ENCODE data around the gene TTC19.

The TTC19 gene

GRCh38 chr17:15952916-15953790 lies 46.5 kb upstream of the TTC19 start:
- no peaks in the 10 kb centered on the region for H3K27me3 ChIP-seq (ENCODE audit: control insufficient read depth in 3 of 3, insufficient read depth in 3 of 3, low read depth in 1 of 3, low read length in 3 of 3)
- WGBS, 2 donors (ENCODE audit: extremely low coverage in 2 of 2, insufficient read length in 2 of 2, insufficient replicate concordance in 1 of 2): no CpG with 5 or more reads among the region's 22 CpGs
- no peak overlapping the region for H4K91ac ChIP-seq (ENCODE audit: low read depth, low read length, poor library complexity)
- no peak overlapping the region for H2BK120ac ChIP-seq (ENCODE audit: low read depth, low read length)
- H2BK12ac ChIP-seq (ENCODE audit: low read length): peak overlapping the region; percentile 35
- H3K27ac ChIP-seq (replicated peaks; ENCODE audit: low read length): no peak overlapping the region
- no peak overlapping the region for H3K23ac ChIP-seq (ENCODE audit: low read depth, low read length, poor library complexity)
- H3K18ac ChIP-seq (ENCODE audit: low read length): peak overlapping the region; percentile 81
- H3K14ac ChIP-seq (ENCODE audit: low read length): no peak overlapping the region
- H3K9me3 ChIP-seq (replicated peaks in 1 of 2; ENCODE audit: control insufficient read depth in 2 of 2, insufficient read depth in 1 of 2, low read depth in 1 of 2, low read length in 2 of 2): no peaks in the 10 kb centered on the region
- H3K79me1 ChIP-seq (ENCODE audit: low read depth, low read length): no peaks in the 10 kb centered on the region
- H4K8ac ChIP-seq (ENCODE audit: low read depth, low read length): no peak overlapping the region
- no peak overlapping the region for H3K4me2 ChIP-seq (ENCODE audit: insufficient read depth, low read length, poor library complexity, severe bottlenecking)
- no peak overlapping the region for H2BK5ac ChIP-seq (ENCODE audit: low read length)
- peaks cover 0 to 5% of the 10 kb centered on the region in 2 donors for H3K4me1 ChIP-seq (ENCODE audit: control insufficient read depth in 2 of 2, insufficient read depth in 1 of 2, low read depth in 1 of 2, low read length in 2 of 2)
- H2AFZ ChIP-seq (ENCODE audit: low read length): no peak overlapping the region
- DNase-seq (ENCODE audit: low spot score): no peak
- H3K4ac ChIP-seq (ENCODE audit: low read length): no peak overlapping the region
- H3K4me3 ChIP-seq (ENCODE audit: low read length in 2 of 2): no peak overlapping the region
- peak overlapping the region; percentile 63 for H2BK15ac ChIP-seq (ENCODE audit: low read length)
- no peaks in the 10 kb centered on the region for H3K36me3 ChIP-seq (replicated peaks in 1 of 2; ENCODE audit: control insufficient read depth in 2 of 2, insufficient read depth in 2 of 2, low read length in 2 of 2)
- peak overlapping the region; percentile 82 for H2AK5ac ChIP-seq (ENCODE audit: low read depth, low read length)
- no peak overlapping the region for H3K9ac ChIP-seq (ENCODE audit: low read depth, low read length, poor library complexity)

- WGBS, 2 donors (ENCODE audit: extremely low coverage in 2 of 2, insufficient read length in 2 of 2, insufficient replicate concordance in 1 of 2): no CpG with 5 or more reads among the region's 5 CpGs
- H3K36me3 ChIP-seq (replicated peaks in 1 of 2; ENCODE audit: control insufficient read depth in 2 of 2, insufficient read depth in 2 of 2, low read length in 2 of 2): no peaks in the 10 kb centered on the region
- no peak overlapping the region for H2BK120ac ChIP-seq (ENCODE audit: low read depth, low read length)
- no peak for DNase-seq (ENCODE audit: low spot score)
- H2BK12ac ChIP-seq (ENCODE audit: low read length): no peak overlapping the region
- H3K79me1 ChIP-seq (ENCODE audit: low read depth, low read length): no peaks in the 10 kb centered on the region
- H3K9ac ChIP-seq (ENCODE audit: low read depth, low read length, poor library complexity): no peak overlapping the region
- H3K14ac ChIP-seq (ENCODE audit: low read length): no peak overlapping the region
- no peak overlapping the region for H4K91ac ChIP-seq (ENCODE audit: low read depth, low read length, poor library complexity)
- H3K18ac ChIP-seq (ENCODE audit: low read length): no peak overlapping the region
- H3K23ac ChIP-seq (ENCODE audit: low read depth, low read length, poor library complexity): no peak overlapping the region
- H3K27me3 ChIP-seq (ENCODE audit: control insufficient read depth in 3 of 3, insufficient read depth in 3 of 3, low read depth in 1 of 3, low read length in 3 of 3): no peaks in the 10 kb centered on the region
- no peak overlapping the region for H2BK15ac ChIP-seq (ENCODE audit: low read length)
- H3K4me2 ChIP-seq (ENCODE audit: insufficient read depth, low read length, poor library complexity, severe bottlenecking): no peak overlapping the region
- H3K4ac ChIP-seq (ENCODE audit: low read length): no peak overlapping the region
- no peak overlapping the region for H2BK5ac ChIP-seq (ENCODE audit: low read length)
- H3K4me3 ChIP-seq (ENCODE audit: low read length in 2 of 2): no peak overlapping the region
- no peaks in the 10 kb centered on the region for H3K9me3 ChIP-seq (replicated peaks in 1 of 2; ENCODE audit: control insufficient read depth in 2 of 2, insufficient read depth in 1 of 2, low read depth in 1 of 2, low read length in 2 of 2)
- H3K4me1 ChIP-seq (ENCODE audit: control insufficient read depth in 2 of 2, insufficient read depth in 1 of 2, low read depth in 1 of 2, low read length in 2 of 2): peaks cover 0 to 5% of the 10 kb centered on the region in 2 donors
- H4K8ac ChIP-seq (ENCODE audit: low read depth, low read length): no peak overlapping the region
- H2AK5ac ChIP-seq (ENCODE audit: low read depth, low read length): no peak overlapping the region
- no peak overlapping the region for H2AFZ ChIP-seq (ENCODE audit: low read length)
- H3K27ac ChIP-seq (replicated peaks; ENCODE audit: low read length): no peak overlapping the region
These were observed 45.4 kb upstream of the TTC19 start for GRCh38 chr17:15954222-15954621.

GRCh38 chr17:15955793-15956541 lies 43.7 kb upstream of the TTC19 start:
- Histone ChIP-seq H3K36me3 (replicated peaks in 1 of 2; ENCODE audit: control insufficient read depth in 2 of 2, insufficient read depth in 2 of 2, low read length in 2 of 2) (no peaks in the 10 kb centered on the region), H2AFZ (ENCODE audit: low read length) (no peak overlapping the region), H3K4ac (ENCODE audit: low read length) (no peak overlapping the region), H3K4me3 (ENCODE audit: low read length in 2 of 2) (no peak overlapping the region), H3K23ac (ENCODE audit: low read depth, low read length, poor library complexity) (no peak overlapping the region), H4K8ac (ENCODE audit: low read depth, low read length) (no peak overlapping the region), H3K79me1 (ENCODE audit: low read depth, low read length) (no peaks in the 10 kb centered on the region), H3K9me3 (replicated peaks in 1 of 2; ENCODE audit: control insufficient read depth in 2 of 2, insufficient read depth in 1 of 2, low read depth in 1 of 2, low read length in 2 of 2) (no peaks in the 10 kb centered on the region), H2BK15ac (ENCODE audit: low read length) (no peak overlapping the region), H3K18ac (ENCODE audit: low read length) (no peak overlapping the region), H3K4me1 (ENCODE audit: control insufficient read depth in 2 of 2, insufficient read depth in 1 of 2, low read depth in 1 of 2, low read length in 2 of 2) (peaks cover 0 to 5% of the 10 kb centered on the region in 2 donors), H3K14ac (ENCODE audit: low read length) (no peak overlapping the region), H2BK120ac (ENCODE audit: low read depth, low read length) (no peak overlapping the region), H3K9ac (ENCODE audit: low read depth, low read length, poor library complexity) (no peak overlapping the region), H2AK5ac (ENCODE audit: low read depth, low read length) (no peak overlapping the region), H3K4me2 (ENCODE audit: insufficient read depth, low read length, poor library complexity, severe bottlenecking) (no peak overlapping the region), H2BK5ac (ENCODE audit: low read length) (no peak overlapping the region), H3K27ac (replicated peaks; ENCODE audit: low read length) (no peak overlapping the region), H3K27me3 (ENCODE audit: control insufficient read depth in 3 of 3, insufficient read depth in 3 of 3, low read depth in 1 of 3, low read length in 3 of 3) (no peaks in the 10 kb centered on the region), H2BK12ac (ENCODE audit: low read length) (no peak overlapping the region), H4K91ac (ENCODE audit: low read depth, low read length, poor library complexity) (no peak overlapping the region)
- no peak for DNase-seq (ENCODE audit: low spot score)
- no CpG with 5 or more reads among the region's 14 CpGs for WGBS, 2 donors (ENCODE audit: extremely low coverage in 2 of 2, insufficient read length in 2 of 2, insufficient replicate concordance in 1 of 2)

- Histone ChIP-seq H3K4me3 (ENCODE audit: low read length in 2 of 2) (no peak overlapping the region), H3K9ac (ENCODE audit: low read depth, low read length, poor library complexity) (no peak overlapping the region), H3K4me2 (ENCODE audit: insufficient read depth, low read length, poor library complexity, severe bottlenecking) (no peak overlapping the region), H3K79me1 (ENCODE audit: low read depth, low read length) (no peaks in the 10 kb centered on the region), H3K9me3 (replicated peaks in 1 of 2; ENCODE audit: control insufficient read depth in 2 of 2, insufficient read depth in 1 of 2, low read depth in 1 of 2, low read length in 2 of 2) (no peaks in the 10 kb centered on the region), H4K91ac (ENCODE audit: low read depth, low read length, poor library complexity) (no peak overlapping the region), H4K8ac (ENCODE audit: low read depth, low read length) (no peak overlapping the region), H3K36me3 (replicated peaks in 1 of 2; ENCODE audit: control insufficient read depth in 2 of 2, insufficient read depth in 2 of 2, low read length in 2 of 2) (no peaks in the 10 kb centered on the region), H3K4ac (ENCODE audit: low read length) (no peak overlapping the region), H3K18ac (ENCODE audit: low read length) (peak overlapping the region; percentile 86), H2BK120ac (ENCODE audit: low read depth, low read length) (no peak overlapping the region), H2BK12ac (ENCODE audit: low read length) (no peak overlapping the region), H3K4me1 (ENCODE audit: control insufficient read depth in 2 of 2, insufficient read depth in 1 of 2, low read depth in 1 of 2, low read length in 2 of 2) (peaks cover 0 to 4% of the 10 kb centered on the region in 2 donors), H3K23ac (ENCODE audit: low read depth, low read length, poor library complexity) (no peak overlapping the region), H3K27me3 (ENCODE audit: control insufficient read depth in 3 of 3, insufficient read depth in 3 of 3, low read depth in 1 of 3, low read length in 3 of 3) (no peaks in the 10 kb centered on the region), H3K14ac (ENCODE audit: low read length) (peak overlapping the region; percentile 38), H3K27ac (replicated peaks; ENCODE audit: low read length) (no peak overlapping the region), H2BK5ac (ENCODE audit: low read length) (no peak overlapping the region), H2AFZ (ENCODE audit: low read length) (no peak overlapping the region), H2AK5ac (ENCODE audit: low read depth, low read length) (peak overlapping the region; percentile 65), H2BK15ac (ENCODE audit: low read length) (peak overlapping the region; percentile 10)
- WGBS, 2 donors (ENCODE audit: extremely low coverage in 2 of 2, insufficient read length in 2 of 2, insufficient replicate concordance in 1 of 2): no CpG with 5 or more reads among the region's 6 CpGs
- no peak for DNase-seq (ENCODE audit: low spot score)
These were observed 42.4 kb upstream of the TTC19 start for GRCh38 chr17:15957206-15957605.

Measured in neuronal stem cell (in vitro differentiated cells).